Measurements from ENCODE around the gene GCK.

GRCh38 chr7:44102846-44103565 lies 86.2 kb downstream of the GCK start:
- TF ChIP-seq CTCF (conservative IDR thresholded peaks at IDR 0.05; ENCODE audit: low read length) (no peak), EZH2phosphoT487 (IDR thresholded peaks at IDR 0.05; ENCODE audit: borderline replicate concordance, low read depth, low read length) (no peak)

Data from OCI-LY7 (cell line).